LNCaP clone FGC (cell line): ENCODE results near the gene GOLGA8N.

Experiments used
- DNase-seq: peaks from one replicate; pipeline ENCODE4 v3.0.0-alpha.2; 2011; ENCODE audit warnings: low read depth
- H3K4me3 ChIP-seq: 2 replicates; pipeline ENCODE4 v1.5.1; 2011; ENCODE audit warnings: mild to moderate bottlenecking, low read depth, low read length, control low read depth
- TF ChIP-seq, protein P1 (sequence below): IDR thresholded peaks from 2 replicates; pipeline ENCODE4 v1.5.1; 2012; ENCODE audit warnings: mild to moderate bottlenecking; ENCODE audit not compliant: control insufficient read depth, insufficient read depth; ENCODE audit errors: extremely low read depth

GOLGA8N gene

DNA sequence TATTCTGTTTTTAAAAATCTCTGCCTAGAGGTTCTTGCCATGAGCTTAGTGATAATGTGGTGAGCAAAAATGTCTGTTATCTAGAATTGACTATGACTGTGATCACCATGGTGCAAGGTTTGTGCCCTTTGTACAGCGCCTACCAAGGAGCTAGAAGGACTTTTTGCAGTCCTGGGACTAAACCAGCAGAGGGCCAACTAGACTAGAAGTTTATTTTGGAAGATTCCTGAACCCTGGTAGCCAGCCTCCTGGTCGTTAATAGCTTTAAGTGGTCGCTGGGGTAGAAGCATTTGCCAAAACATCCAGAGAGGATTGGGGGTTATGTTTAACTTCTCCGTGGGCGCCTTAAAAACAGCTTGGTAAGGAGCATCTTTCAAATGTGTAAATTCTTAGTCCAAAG, 56.1 kb downstream of the GOLGA8N start:
- H3K4me3 ChIP-seq = no peak overlapping the region
- DNase-seq = no peak
- TF ChIP-seq, protein P1, sequence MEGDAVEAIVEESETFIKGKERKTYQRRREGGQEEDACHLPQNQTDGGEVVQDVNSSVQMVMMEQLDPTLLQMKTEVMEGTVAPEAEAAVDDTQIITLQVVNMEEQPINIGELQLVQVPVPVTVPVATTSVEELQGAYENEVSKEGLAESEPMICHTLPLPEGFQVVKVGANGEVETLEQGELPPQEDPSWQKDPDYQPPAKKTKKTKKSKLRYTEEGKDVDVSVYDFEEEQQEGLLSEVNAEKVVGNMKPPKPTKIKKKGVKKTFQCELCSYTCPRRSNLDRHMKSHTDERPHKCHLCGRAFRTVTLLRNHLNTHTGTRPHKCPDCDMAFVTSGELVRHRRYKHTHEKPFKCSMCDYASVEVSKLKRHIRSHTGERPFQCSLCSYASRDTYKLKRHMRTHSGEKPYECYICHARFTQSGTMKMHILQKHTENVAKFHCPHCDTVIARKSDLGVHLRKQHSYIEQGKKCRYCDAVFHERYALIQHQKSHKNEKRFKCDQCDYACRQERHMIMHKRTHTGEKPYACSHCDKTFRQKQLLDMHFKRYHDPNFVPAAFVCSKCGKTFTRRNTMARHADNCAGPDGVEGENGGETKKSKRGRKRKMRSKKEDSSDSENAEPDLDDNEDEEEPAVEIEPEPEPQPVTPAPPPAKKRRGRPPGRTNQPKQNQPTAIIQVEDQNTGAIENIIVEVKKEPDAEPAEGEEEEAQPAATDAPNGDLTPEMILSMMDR = peak; percentile 54

- TF ChIP-seq, protein P1 = peak; percentile 86
- DNase-seq = no peak
- no peak overlapping the region for H3K4me3 ChIP-seq
Measured at GRCh38 chr15:32651229-32651837, 58.1 kb downstream of the GOLGA8N start.

DNA sequence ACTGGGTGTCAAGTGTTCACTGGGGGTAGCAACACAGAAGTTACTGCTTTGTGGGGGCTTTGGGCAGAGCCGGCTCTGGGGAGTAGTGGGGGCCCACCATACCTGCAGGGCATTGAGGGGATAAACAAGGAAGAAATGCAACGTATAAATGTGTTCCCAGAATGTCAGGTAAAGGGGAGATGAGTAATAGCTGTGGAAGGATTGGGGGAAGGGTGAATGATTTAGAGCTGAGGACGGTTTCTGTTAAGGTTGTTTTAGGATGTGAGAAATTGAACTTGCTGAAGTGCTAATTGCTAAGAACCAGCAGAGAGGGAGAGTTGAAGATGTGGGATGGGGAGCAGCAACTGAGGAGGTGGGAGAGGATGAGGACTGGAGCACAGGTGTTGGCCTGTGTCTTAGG, 58.9 kb downstream of the GOLGA8N start:
- TF ChIP-seq, protein P1 = no peak
- no peak for DNase-seq
- no peak overlapping the region for H3K4me3 ChIP-seq

DNA sequence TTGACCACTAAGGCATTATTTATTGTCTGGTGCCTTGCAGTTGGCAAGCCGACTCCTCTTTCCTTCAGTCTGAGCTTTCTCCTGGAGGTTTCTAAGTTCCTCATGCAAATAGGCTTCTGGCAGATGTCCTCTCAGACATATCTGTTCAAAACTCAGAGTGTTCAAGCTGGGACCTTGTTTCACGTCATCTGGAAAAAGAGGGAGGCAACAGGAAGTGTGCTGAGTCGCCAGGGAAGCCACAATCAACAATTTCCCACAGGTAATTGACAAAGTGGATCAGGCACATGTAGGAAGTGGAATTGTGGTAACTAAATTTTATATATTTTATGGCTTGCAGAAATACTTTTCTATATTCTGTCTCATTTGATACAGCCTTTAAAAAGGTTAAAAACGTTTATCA, 62.8 kb downstream of the GOLGA8N start:
- DNase-seq = no peak
- TF ChIP-seq, protein P1 = no peak
- no peak overlapping the region for H3K4me3 ChIP-seq

DNA sequence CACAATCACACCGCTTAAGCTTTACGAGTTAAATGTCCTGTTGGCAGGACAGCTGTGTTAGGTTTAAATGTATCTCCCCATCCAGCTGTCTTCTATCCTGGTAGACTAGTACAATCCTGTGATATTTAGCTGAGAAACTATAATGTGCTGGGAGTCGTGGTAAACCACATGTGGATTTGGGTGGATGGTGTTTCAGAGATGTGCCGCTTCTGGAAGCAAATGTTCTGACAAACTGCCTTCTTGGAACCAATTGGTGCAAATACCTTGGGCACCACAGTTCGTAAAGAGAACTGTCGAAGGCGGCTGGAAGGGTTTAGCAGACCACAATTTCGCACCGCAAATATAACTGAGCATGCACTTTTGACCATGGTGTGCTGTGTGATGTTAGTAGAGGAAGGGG, 63.2 kb downstream of the GOLGA8N start:
- no peak overlapping the region for H3K4me3 ChIP-seq
- no peak for DNase-seq
- TF ChIP-seq, protein P1 = no peak
